Activated CD8-positive, alpha-beta memory T cell treated with anti-CD3 and anti-CD28 coated beads, Interleukin-2, amount 50 U/mL, for 24 hours (primary cell): Measurements from ENCODE around the gene CHMP6.
A peak's percentile ranks its signal among the peaks of the same experiment; 100 is the strongest.
"Not testable (repeated sequence)": the region's sequence is repeated elsewhere in the genome, so short reads cannot be mapped to it uniquely, and the experiment has no call there.

Experiments
- DNase-seq: peaks from one replicate; pipeline ENCODE4 v3.0.0-alpha.2; 2020; ENCODE audit errors: extremely low read depth

Gene CHMP6

GRCh38 chr17:81030312-81030711 is 38.7 kb downstream of the CHMP6 start:
- DNase-seq, result not testable (repeated sequence)

DNA sequence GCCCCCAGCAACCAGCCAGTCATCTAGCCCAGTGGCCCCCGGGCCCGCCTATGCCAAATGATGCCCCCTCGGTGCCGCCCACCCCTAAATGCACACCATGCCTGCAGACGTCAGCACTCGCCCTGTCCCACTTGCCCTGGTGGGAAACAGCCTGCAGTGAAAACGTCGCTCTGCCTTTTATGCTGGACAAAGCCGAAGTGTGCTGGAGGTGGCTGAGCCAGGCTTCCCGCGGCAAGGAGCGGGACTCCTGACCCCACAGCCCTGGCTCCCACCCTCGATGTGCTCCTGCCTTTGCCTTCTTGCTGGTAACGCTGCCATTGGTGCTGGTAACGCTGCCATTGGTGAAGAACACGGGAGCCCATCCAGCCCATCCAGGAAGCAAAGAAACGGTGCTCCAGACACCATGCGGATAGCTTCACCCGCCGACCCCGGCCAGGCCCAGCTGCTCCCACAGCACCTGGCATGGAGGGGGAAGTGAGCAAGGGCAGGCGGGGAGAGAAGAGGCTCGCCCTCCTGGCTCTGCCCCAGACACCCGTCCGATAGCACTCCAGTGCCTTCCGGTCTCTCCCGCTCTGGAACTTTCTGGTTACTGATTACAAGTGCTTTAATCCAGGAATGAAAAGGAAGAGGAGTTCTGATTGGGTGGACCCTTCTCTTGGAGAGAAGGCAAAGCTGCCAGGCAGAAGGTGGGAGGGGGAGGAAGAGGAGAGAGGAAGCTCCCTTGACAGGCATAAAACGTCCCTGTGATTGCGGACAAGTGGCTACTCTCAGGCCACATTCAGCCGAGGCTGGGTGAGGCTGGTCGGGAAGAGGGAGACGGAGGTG is 39.3 kb downstream of the CHMP6 start:
- no peak for DNase-seq

DNA sequence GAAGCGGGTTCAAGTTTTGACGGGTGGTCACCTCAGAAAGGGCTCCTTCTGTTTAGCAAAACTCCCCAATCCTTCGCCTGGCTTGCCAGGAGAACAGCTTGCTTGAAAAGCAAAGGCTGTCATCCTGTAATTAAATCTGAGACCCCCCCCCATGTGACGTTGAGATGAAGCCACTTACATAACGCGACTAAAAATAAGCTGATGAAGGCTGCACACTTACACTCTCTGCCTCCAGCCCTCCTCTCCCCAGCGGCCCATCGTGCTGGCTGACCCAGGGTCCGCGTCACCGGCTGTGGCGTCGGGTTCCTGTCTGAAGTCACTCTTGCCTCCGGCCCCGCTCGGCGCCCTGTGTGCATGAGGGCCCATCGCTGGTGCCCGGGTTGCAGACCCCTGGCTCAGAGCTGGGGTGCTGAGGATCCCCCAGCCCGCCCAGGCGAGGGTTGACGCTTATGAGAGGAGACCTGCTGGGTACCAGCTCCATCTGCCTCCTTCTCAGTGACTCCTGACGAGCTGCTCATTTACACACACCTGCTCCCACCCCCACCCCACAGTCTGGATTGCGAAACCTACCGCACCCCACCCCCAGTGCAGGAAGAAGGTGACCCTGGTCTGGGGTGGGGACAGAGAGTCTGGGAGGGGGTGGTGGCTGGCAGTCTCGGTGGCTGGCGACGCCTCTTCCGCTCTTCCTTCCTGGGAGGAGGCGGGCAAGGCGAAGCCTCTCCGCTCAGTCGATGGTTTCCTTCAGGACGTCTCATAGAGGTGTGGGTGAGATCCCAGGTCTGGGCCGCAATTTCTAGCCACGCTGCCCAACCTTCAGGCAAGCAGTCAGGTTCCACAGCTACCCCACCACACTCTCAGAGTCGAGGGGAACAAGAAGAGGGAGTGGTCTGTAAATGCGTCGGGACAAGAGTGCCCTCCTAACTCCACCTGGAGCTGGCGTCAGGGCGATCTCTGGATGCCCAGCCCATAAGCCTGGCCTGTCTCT is 40.2 kb downstream of the CHMP6 start:
- DNase-seq, result no peak

GRCh38 chr17:81032641-81033480 is 41.2 kb downstream of the CHMP6 start:
- DNase-seq, result no peak

- DNase-seq, result no peak
These were observed 42.0 kb downstream of the CHMP6 start for GRCh38 chr17:81033535-81034167.

- DNase-seq, result no peak
These were observed 42.6 kb downstream of the CHMP6 start for GRCh38 chr17:81034168-81034777.

- peak; percentile 90 for DNase-seq
These were observed 43.3 kb downstream of the CHMP6 start, which contains the start of gene BAIAP2 for GRCh38 chr17:81034779-81035520. TSS of gene BAIAP2 (plus strand) at chr17:81035151. CDS start at chr17:81035255, 104 bp downstream.

DNA sequence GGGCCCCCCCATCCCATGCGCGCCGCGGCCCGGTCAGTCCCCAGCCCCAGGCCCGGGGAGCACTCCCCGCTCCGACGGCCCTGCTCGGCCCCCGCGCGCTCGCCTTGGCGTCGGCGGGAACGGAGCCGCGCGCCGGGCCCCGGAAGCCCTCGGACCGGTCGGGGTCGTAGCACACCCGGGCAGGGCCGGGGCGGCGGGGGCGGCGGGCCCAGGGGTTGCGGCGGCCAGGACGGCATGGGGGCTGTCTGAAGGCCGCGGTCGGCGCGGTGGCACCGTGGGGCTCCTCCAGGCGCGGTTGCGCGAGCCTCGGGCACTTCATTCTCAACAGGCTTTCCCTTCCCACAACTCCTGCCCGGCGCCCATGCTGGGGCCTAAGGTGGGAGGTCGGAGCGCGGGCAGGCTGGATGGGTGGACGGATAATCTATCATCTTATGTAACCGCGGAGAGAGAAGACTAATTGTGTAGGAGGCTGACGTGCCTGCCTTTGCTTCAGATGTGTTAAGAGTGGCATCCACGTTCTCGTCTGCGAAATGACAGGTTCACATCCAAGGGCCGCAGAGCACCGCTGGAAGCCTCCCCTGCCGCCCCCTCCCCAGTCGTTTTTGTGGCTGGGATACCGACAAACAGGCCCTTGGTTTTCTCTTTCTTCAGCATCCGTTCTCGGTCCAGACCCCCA is 44.0 kb downstream of the CHMP6 start:
- DNase-seq, result no peak

GRCh38 chr17:81036197-81036941 is 44.7 kb downstream of the CHMP6 start:
- no peak for DNase-seq

GRCh38 chr17:81037026-81037797 is 45.6 kb downstream of the CHMP6 start:
- DNase-seq, result no peak

- DNase-seq, result no peak
These were observed 46.4 kb downstream of the CHMP6 start for GRCh38 chr17:81037798-81038733.

- DNase-seq, result no peak
These were observed 47.5 kb downstream of the CHMP6 start for GRCh38 chr17:81039096-81039495.

GRCh38 chr17:81039854-81040758 is 48.5 kb downstream of the CHMP6 start:
- no peak for DNase-seq

- no peak for DNase-seq
These were observed 49.2 kb downstream of the CHMP6 start for GRCh38 chr17:81040791-81041337.

- no peak for DNase-seq
These were observed 51.0 kb downstream of the CHMP6 start for GRCh38 chr17:81042606-81043005.
